HUES48 (cell line): ENCODE results near the gene SLAIN2.
A peak's percentile ranks its signal among the peaks of the same experiment; 100 is the strongest.

Source experiments
- H3K27ac ChIP-seq: one replicate; pipeline ENCODE4 v1.7.0; 2013; ENCODE audit warnings: low read depth, low read length, inconsistent platforms
- H3K27me3 ChIP-seq: 2 replicates; pipeline ENCODE4 v1.6.1; 2013; ENCODE audit warnings: mild to moderate bottlenecking, low read length; ENCODE audit not compliant: control insufficient read depth, insufficient read depth
- H3K36me3 ChIP-seq: 2 replicates; pipeline ENCODE4 v1.6.1; 2013; ENCODE audit warnings: low read length; ENCODE audit not compliant: control insufficient read depth, insufficient read depth
- H3K4me1 ChIP-seq: 2 replicates; pipeline ENCODE4 v1.6.1; 2013; ENCODE audit warnings: mild to moderate bottlenecking, low read length; ENCODE audit not compliant: control insufficient read depth, insufficient read depth
- H3K4me3 ChIP-seq: 2 replicates; pipeline ENCODE4 v1.5.1; 2013; ENCODE audit warnings: mild to moderate bottlenecking, low read depth, low read length
- H3K9ac ChIP-seq: 2 replicates; pipeline ENCODE4 v1.6.1; 2013; ENCODE audit warnings: mild to moderate bottlenecking, low read depth, low read length, moderate library complexity
- H3K9me3 ChIP-seq: 2 replicates; pipeline ENCODE4 v1.6.1; 2013; ENCODE audit warnings: low read length; ENCODE audit not compliant: control insufficient read depth, insufficient read depth

Gene SLAIN2

DNA sequence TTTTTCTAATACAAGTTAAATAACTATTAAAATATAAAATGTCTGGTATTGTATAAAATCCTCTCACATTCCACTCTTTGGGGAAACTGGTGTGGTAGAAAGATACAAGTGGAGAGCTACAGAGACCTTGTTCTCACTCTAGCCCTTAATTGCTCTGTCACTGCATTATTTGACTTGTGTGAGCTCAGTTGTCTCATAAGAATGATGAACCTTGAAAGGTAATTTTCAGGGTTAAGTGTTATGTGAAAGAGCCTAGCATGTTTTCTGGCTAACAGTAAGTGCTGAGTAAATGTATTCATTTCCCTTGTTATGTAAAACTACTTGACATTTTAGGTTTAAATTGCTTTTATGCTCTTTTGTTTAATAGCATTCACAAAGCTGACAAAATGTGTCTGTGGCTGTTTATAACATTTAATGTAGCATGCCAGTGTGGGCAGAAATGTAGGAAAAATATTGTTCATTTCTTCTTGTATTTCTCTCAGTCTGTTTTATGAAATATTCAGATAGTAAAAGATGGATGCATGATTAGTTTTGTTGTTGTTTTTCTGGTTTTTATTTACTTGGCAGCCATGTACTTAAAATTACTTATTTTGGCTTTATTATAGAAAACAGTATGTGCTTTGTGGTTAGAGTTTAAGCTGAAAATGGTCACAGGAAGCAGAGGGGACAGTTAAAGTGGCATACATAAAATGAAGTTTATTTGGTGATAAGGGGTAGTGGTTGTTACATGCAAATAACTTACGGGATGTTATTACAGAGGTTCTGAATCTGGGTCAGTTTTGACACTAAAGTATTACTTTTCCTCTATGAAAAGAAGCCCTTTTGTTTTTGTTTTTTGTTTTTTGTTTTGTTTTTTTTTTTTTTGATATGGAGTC, 29.2 kb downstream of the SLAIN2 start:
- no peaks in the 10 kb centered on the region for H3K9me3 ChIP-seq
- no peaks in the 10 kb centered on the region for H3K36me3 ChIP-seq
- no peak overlapping the region for H3K4me3 ChIP-seq
- no peaks in the 10 kb centered on the region for H3K27me3 ChIP-seq
- peaks cover 30% of the 10 kb centered on the region for H3K4me1 ChIP-seq
- peak overlapping the region; percentile 52 for H3K27ac ChIP-seq
- H3K9ac ChIP-seq, result no peak overlapping the region

- H3K4me3 ChIP-seq, result no peak overlapping the region
- H3K4me1 ChIP-seq, result peaks cover 23% of the 10 kb centered on the region
- H3K9ac ChIP-seq, result no peak overlapping the region
- H3K9me3 ChIP-seq, result no peaks in the 10 kb centered on the region
- H3K27me3 ChIP-seq, result no peaks in the 10 kb centered on the region
- no peaks in the 10 kb centered on the region for H3K36me3 ChIP-seq
- peak overlapping the region; percentile 18 for H3K27ac ChIP-seq
These were observed 30.9 kb downstream of the SLAIN2 start for GRCh38 chr4:48372272-48372671.

DNA sequence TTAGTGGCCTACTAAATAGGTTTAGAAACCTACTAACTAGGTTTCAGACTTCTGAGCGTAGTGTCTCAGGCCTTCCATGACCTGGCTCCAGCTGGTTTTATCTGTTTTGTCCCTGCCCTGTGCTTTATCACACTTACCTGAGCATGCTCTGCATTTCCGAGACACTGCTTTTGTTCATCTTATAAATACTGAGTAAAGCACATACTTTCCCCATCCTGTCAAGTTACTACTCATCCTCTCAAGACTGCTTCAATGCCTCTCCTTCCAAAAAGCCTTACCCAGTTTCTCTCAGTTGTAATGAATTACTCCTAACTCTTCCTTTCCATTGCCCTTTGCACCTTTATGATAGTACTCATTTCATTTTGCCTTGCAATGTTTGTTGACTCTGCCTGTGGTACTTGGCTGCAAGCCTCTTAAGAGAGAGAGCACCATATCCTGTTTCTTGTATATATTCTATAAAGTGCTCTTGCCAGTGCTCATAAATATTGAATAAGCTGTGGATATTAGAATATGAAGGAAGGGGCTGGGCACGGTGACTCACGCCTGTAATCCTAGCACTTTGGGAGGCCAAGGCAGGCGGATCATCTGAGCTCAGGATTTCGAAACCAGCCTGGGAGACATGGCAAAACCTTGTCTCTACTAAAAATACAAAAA, 34.4 kb downstream of the SLAIN2 start:
- Histone ChIP-seq H3K27ac (no peak overlapping the region), H3K36me3 (no peaks in the 10 kb centered on the region), H3K9ac (no peak overlapping the region)

DNA sequence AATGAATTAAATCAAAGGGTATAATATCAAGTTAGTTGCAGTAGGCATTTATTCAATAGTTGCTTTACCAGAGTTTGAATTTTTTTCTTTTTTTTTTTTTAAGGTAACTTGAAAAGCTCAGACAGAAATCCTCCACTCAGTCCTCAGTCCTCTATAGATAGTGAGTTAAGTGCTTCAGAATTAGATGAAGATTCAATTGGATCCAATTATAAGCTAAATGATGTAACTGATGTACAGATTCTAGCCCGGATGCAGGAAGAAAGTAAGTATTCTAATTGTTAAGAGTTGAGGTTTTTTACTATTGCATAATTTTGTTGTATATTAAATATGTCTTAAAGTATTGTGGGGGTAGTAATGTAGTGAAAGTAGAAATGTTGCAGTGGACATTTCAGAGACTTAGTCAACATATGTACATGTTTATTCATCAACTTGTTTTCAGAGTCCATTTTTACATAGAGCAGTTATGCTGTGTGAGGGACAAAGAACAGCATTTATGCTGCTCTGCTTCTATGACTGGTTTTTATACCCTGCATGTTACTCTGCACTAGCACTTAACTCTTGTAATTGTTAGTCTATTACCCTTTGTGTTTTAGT, 38.4 kb downstream of the SLAIN2 start:
- Histone ChIP-seq H3K36me3 (peaks cover 24% of the 10 kb centered on the region), H3K4me3 (no peak overlapping the region), H3K27ac (peak overlapping the region; percentile 67), H3K4me1 (peaks cover 35% of the 10 kb centered on the region), H3K27me3 (no peaks in the 10 kb centered on the region), H3K9ac (no peak overlapping the region), H3K9me3 (no peaks in the 10 kb centered on the region)

More for the DNA sequence above, 34.4 kb downstream of the SLAIN2 start:
- Histone ChIP-seq H3K4me1 (peaks cover 20% of the 10 kb centered on the region), H3K27me3 (no peaks in the 10 kb centered on the region), H3K4me3 (no peak overlapping the region), H3K9me3 (no peaks in the 10 kb centered on the region)

DNA sequence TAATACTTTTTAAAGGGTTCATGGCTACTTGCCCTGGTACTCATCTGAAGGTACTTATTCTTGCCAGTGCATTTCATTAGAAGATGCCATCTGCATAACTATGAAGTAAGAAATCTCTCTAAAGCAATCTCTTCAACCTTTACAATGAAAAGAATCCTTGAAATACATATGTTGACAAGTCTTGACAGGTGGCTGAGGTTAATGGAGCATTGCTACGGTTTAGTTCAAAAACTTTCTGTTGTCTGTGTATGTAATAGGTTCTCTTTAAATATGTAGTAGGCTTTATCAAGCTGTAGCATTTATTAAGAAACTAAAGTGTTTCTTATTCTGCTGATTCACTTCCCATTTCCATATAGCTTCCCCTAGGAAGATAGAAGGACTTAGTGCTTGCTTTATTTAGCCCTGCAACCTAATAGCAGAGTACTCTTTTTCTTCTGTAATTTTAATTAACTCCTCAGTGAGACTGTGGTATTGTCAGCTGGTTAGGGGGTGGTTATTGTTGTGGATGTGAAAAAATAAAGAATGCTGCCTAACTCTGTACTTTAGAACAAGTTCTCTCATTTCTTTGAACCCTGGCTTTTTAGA, 39.3 kb downstream of the SLAIN2 start:
- Histone ChIP-seq H3K9me3 (no peaks in the 10 kb centered on the region), H3K36me3 (peaks cover 34% of the 10 kb centered on the region), H3K27ac (peak overlapping the region; percentile 67), H3K27me3 (no peaks in the 10 kb centered on the region), H3K4me3 (peak overlapping the region; percentile 40), H3K4me1 (peaks cover 32% of the 10 kb centered on the region), H3K9ac (no peak overlapping the region)

DNA sequence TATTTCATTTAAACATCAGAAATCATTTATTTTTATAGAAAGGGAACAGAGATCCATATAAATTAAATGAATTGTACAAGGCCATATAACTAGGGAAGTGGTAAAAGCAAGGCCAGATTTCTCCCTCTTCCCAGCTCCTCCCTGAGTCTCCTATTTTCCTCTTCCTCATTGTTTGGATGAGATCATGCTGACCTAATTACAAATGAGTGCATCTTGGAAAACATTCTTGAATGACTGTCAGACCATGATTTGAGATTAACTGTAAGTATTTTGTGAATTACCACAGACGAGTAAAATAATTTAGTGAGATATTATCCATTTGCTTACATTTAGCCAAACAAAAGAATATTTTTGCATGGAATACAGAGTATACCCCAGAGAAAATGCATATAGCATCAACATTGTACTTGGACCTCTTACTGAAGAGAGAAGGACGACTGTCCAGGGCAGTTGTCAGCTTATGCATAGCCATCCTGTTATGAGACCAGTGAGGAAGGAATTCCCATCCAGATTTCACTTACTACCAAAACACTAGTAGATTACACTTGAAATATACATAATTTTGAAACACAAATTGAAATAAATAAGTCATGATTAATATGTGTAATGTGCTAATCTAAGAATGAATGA, 47.3 kb downstream of the SLAIN2 start:
- Histone ChIP-seq H3K4me3 (no peak overlapping the region), H3K4me1 (no peaks in the 10 kb centered on the region), H3K9me3 (no peaks in the 10 kb centered on the region), H3K27me3 (no peaks in the 10 kb centered on the region), H3K9ac (no peak overlapping the region), H3K36me3 (peaks cover 46% of the 10 kb centered on the region), H3K27ac (no peak overlapping the region)

GRCh38 chr4:48396043-48396442, 54.7 kb downstream of the SLAIN2 start:
- Histone ChIP-seq H3K27ac (no peak overlapping the region), H3K4me1 (peaks cover 3% of the 10 kb centered on the region; the same call in 1 of the 2 replicates), H3K27me3 (no peaks in the 10 kb centered on the region), H3K9me3 (no peaks in the 10 kb centered on the region), H3K36me3 (peaks cover 18% of the 10 kb centered on the region), H3K9ac (no peak overlapping the region), H3K4me3 (no peak overlapping the region)

GRCh38 chr4:48400416-48400815, 59.1 kb downstream of the SLAIN2 start:
- peaks cover 8% of the 10 kb centered on the region for H3K36me3 ChIP-seq
- H3K9ac ChIP-seq, result no peak overlapping the region
- no peaks in the 10 kb centered on the region for H3K9me3 ChIP-seq
- H3K27ac ChIP-seq, result no peak overlapping the region
- H3K4me3 ChIP-seq, result no peak overlapping the region
- H3K27me3 ChIP-seq, result no peaks in the 10 kb centered on the region
- H3K4me1 ChIP-seq, result peaks cover 10% of the 10 kb centered on the region; the same call in 1 of the 2 replicates

DNA sequence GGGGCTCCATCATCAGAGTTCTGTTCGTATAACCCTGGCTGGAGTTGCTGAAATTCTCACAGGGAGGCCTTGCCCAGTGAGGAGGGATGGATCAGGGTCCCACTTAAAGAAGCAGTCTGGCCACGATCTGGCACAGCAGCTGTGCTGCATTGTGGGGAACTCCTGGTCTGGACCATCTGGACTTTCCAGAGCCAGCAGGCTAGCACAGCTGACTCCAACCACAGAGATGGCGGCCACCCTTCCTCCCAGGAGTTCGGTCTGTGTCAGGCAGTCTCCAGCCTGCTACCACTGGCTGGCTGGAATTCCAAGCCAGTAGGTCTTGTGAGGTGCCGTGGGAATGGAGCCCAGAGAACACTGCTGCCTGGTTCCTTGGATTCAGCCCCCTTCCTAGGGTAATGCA, 62.0 kb downstream of the SLAIN2 start:
- Histone ChIP-seq H3K27ac (no peak overlapping the region), H3K4me1 (peaks cover 10% of the 10 kb centered on the region; the same call in 1 of the 2 replicates), H3K4me3 (no peak overlapping the region), H3K27me3 (no peaks in the 10 kb centered on the region), H3K9ac (no peak overlapping the region), H3K9me3 (no peaks in the 10 kb centered on the region), H3K36me3 (peaks cover 2% of the 10 kb centered on the region; the same call in 1 of the 2 replicates)

- Histone ChIP-seq H3K9ac (no peak overlapping the region), H3K36me3 (peaks cover 2% of the 10 kb centered on the region; the same call in 1 of the 2 replicates), H3K9me3 (no peaks in the 10 kb centered on the region), H3K4me3 (no peak overlapping the region), H3K27me3 (no peaks in the 10 kb centered on the region), H3K4me1 (peaks cover 10% of the 10 kb centered on the region; the same call in 1 of the 2 replicates), H3K27ac (no peak overlapping the region)
These were observed 62.5 kb downstream of the SLAIN2 start for GRCh38 chr4:48403779-48404178.
